Measurements from ENCODE around the gene NPLOC4. TPM values are rescaled to one million over a fixed set of nuclear protein-coding genes. Genes with fewer than 3 reads are reported as not detected.
A peak's percentile ranks its signal among the peaks of the same experiment; 100 is the strongest.

Gene NPLOC4
- total and polyA plus RNA-seq, 9 of the 15 experiments (the other 6 are each of a cell fraction or from before 2014, with no cell fraction given): 1.5 to 116 (median 64.5) TPM

- no peak for TF ChIP-seq RAD21 (CRISPR knock-in tag; conservative IDR thresholded peaks at IDR 0.05 in 1 of 2, IDR thresholded peaks at IDR 0.05 in 1 of 2)
- no peak for TF ChIP-seq ZFP91 (CRISPR knock-in tag; IDR thresholded peaks at IDR 0.05)
- no peak for TF ChIP-seq ZNF133 (CRISPR knock-in tag; IDR thresholded peaks at IDR 0.05)
Observed at GRCh38 chr17:81580481-81580880, 56.4 kb downstream of the NPLOC4 start (continued).

DNA sequence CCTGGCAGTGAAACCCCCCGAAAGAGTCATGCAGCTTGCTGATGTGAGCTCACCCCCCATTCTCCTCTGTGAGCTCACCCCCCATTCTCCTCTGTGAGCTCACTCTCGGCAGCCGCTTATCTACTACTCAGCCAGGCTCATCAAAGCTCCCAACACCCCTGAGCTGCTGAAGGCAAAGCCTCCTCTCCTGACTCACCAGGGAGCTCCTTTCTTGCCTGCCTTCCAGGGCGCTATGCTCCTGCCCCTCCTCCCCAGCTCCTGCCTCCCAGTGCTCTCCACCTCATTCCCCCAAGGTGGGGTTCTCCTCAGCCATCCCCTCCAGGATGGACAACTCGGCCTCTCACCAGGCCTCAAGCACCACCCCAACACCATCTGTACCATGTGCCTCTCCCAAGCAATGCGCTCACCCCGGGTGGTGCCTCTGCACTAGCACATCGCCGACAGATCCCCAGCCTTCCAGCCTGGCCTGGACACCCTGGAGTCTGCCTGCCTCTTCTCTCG, 57.0 kb downstream of the NPLOC4 start:
- Histone ChIP-seq H3K27me3 (ENCODE audit: control insufficient read depth in 2 of 2, insufficient read depth in 2 of 2, low read length in 2 of 2) (no peaks in the 10 kb centered on the region), H3K4me1 (replicated peaks in 1 of 2; ENCODE audit: control insufficient read depth in 2 of 2, insufficient read depth in 2 of 2, low read length in 2 of 2) (peaks cover 10 to 21% of the 10 kb centered on the region in 2 experiments; a peak in 4 of 5 replicates), H3K9ac (ENCODE audit: insufficient read depth in 1 of 2, low read depth in 2 of 2, low read length in 2 of 2) (peak overlapping the region in 1 of 2 experiments; percentile 79; a peak in 2 of 4 replicates), H3K9me3 (replicated peaks; ENCODE audit: control insufficient read depth, insufficient read depth, low read depth, low read length) (no peaks in the 10 kb centered on the region), H3K4me3 (no peak overlapping the region), H4K20me1 (replicated peaks; ENCODE audit: control insufficient read depth, insufficient read depth, low read length) (peaks cover 7% of the 10 kb centered on the region), H3K79me2 (ENCODE audit: control insufficient read depth, insufficient read depth, low read length) (peaks cover 11% of the 10 kb centered on the region; the same call in 2 of the 3 replicates), H3K36me3 (ENCODE audit: control insufficient read depth, insufficient read depth, low read length) (peaks cover 95% of the 10 kb centered on the region), H2AFZ (ENCODE audit: low read depth, low read length) (no peak overlapping the region), H3K9me1 (ENCODE audit: control insufficient read depth, insufficient read depth, low read length) (no peaks in the 10 kb centered on the region), H3K27ac (ENCODE audit: extremely low read depth, low read depth, low read length) (peak overlapping the region; percentile 21; the same call in 1 of the 3 replicates), H3K4me2 (ENCODE audit: insufficient read depth, low read length) (no peak overlapping the region)
- in situ Hi-C loops (cut with MboI): no loop called here
- WGBS (ENCODE audit: insufficient coverage, low coverage, missing lambda C conversion rate): 80% methylated on average over 9 of the region's 10 CpGs
- FAIRE-seq (no peak), DNase-seq (ENCODE audit: extremely low read depth in 1 of 4, low spot score in 3 of 4) (peak; percentile 31 to 65 (median 49)), ATAC-seq (peak; percentile 68)
- CTCF ChIA-PET (ENCODE audit: low intra/inter-chr PET ratio): no interaction called here
- no TSS peak for BruUV-seq (replicated peaks)
- intact Hi-C loops (cut with micrococcal nuclease): no loop called here
- POLR2A ChIA-PET: interaction anchor here (0.5 to 1.2 kb wide), 5 partner anchors 9 to 383 kb away, joined by 3 to 7 read pairs (median 3); no protein-coding TSS in a partner anchor
- 0 out of 2 replicates have a peak, but pooled peaks have one; percentile 29 for TF ChIP-seq POLR2G (IDR thresholded peaks at IDR 0.05; ENCODE audit: low read depth, low read length)
- TF ChIP-seq, protein P1, sequence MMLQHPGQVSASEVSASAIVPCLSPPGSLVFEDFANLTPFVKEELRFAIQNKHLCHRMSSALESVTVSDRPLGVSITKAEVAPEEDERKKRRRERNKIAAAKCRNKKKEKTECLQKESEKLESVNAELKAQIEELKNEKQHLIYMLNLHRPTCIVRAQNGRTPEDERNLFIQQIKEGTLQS (IDR thresholded peaks at IDR 0.05): 0 out of 2 replicates have a peak, but pooled peaks have one; percentile 11
- TF ChIP-seq, protein P1 (CRISPR knock-in tag; conservative IDR thresholded peaks at IDR 0.05): no peak
- peak; percentile 21 for TF ChIP-seq SNRNP70 (optimal IDR thresholded peaks at IDR 0.05; ENCODE audit: low read depth, low read length)
- no peak for TF ChIP-seq NUFIP1 (IDR thresholded peaks at IDR 0.05; ENCODE audit: partially characterized antibody)
- TF ChIP-seq YY1 (IDR thresholded peaks at IDR 0.05; ENCODE audit: borderline replicate concordance in 1 of 3, control insufficient read depth in 1 of 3, extremely low read depth in 1 of 3, insufficient read depth in 3 of 3, insufficient read length in 1 of 3, insufficient replicate concordance in 2 of 3, low read depth in 1 of 3, low read length in 2 of 3): no peak
- TF ChIP-seq FOSL1 (tag; conservative IDR thresholded peaks at IDR 0.05): 0 out of 2 replicates have a peak, but pooled peaks have one; percentile 29
- peak; percentile 68; the same call in 1 of the 2 replicates for TF ChIP-seq ZNF263 (CRISPR knock-in tag; IDR thresholded peaks at IDR 0.05; ENCODE audit: borderline replicate concordance)
- TF ChIP-seq CREBBP (IDR thresholded peaks at IDR 0.05; ENCODE audit: low read depth, low read length): no peak
- TF ChIP-seq, protein P2, sequence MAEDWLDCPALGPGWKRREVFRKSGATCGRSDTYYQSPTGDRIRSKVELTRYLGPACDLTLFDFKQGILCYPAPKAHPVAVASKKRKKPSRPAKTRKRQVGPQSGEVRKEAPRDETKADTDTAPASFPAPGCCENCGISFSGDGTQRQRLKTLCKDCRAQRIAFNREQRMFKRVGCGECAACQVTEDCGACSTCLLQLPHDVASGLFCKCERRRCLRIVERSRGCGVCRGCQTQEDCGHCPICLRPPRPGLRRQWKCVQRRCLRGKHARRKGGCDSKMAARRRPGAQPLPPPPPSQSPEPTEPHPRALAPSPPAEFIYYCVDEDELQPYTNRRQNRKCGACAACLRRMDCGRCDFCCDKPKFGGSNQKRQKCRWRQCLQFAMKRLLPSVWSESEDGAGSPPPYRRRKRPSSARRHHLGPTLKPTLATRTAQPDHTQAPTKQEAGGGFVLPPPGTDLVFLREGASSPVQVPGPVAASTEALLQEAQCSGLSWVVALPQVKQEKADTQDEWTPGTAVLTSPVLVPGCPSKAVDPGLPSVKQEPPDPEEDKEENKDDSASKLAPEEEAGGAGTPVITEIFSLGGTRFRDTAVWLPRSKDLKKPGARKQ (CRISPR knock-in tag; IDR thresholded peaks at IDR 0.05): no peak
- no peak for TF ChIP-seq ETS2 (tag; IDR thresholded peaks at IDR 0.05; ENCODE audit: borderline replicate concordance, poor library complexity, severe bottlenecking)
- TF ChIP-seq ZNF12 (CRISPR knock-in tag; IDR thresholded peaks at IDR 0.05): no peak

Measured in K562 (cell line).